ENCODE data around the gene PITPNB.

The PITPNB gene

DNA sequence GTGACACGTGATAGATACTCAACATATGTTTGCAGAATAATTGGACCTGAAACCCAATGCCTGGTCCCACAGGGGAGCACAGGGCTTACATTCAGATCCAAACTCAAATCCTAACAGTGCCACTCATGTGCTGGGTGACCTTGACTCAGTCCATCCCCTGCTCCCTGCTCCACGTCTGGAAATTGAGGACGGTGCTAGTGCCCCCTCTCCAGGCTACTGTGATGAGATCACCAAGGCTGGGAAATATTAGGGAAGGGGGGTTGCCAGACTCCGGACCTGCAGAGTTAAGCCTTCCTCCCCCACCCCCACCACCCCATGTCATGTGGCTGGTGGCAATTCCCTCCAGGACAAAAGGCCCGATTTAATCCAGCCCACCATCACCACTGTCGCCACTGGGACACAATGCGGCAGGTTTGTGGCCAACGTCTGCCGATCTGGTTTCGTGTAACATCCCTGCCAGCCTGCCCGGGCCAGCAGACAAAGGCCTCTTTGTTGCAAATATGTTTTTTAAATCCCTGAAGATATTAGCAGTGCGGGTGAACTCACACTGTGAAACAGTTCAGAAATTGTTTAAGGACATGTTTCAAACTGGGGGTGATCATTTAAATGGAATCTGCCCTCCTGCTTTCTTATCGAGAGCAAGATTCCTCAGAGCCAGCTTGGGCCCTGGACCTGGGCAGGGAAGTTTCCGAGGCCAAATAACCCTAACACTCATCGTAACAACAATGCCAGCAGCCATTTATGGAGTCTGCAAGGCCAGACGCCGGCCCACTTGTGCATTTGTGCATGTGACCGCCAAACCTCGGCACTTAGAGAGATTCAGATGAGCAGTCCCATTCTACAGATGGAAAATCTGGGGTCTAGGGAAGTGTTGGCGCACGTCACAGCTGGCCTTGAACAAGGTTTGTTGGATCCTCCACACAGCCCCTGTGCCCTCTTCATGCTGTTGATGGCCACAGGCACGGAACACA lies 97.9 kb downstream of the PITPNB start:
- H3K9ac ChIP-seq (ENCODE audit: low read length) = no peak overlapping the region
- H3K36me3 ChIP-seq (ENCODE audit: insufficient read depth, low read length) = no peaks in the 10 kb centered on the region
- H3K27ac ChIP-seq (ENCODE audit: low read depth, low read length) = no peak overlapping the region
- H3K4me1 ChIP-seq (ENCODE audit: insufficient read depth, low read length) = no peaks in the 10 kb centered on the region
- no peaks in the 10 kb centered on the region for H3K27me3 ChIP-seq (ENCODE audit: control insufficient read depth in 1 of 2, insufficient read depth in 2 of 2, low read length in 2 of 2)
- no peak overlapping the region for H3K4me3 ChIP-seq (ENCODE audit: low read depth in 1 of 2, low read length in 2 of 2)
- no peaks in the 10 kb centered on the region for H3K9me3 ChIP-seq (ENCODE audit: low read length)

DNA sequence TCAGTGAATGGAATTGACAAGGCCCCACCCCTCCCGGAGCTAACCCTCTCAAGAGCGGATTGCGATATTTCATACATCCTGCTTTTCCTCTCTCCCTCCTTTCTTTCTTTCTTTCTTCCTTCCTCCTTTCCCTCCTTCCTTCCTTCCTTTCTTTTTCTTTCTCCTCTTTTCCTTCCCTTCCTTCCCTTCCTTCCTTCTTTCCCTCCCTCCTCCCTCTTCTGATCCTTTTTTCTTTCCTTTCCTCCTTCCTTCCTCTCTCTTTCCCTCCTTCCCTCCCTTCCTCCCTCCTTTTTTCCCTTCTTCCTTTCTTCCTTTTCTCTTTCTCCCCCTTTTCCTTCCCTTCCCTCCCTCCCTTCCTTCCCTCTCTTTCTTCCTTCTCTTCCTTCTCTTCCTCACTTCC lies 102.5 kb downstream of the PITPNB start:
- Histone ChIP-seq H3K4me1 (ENCODE audit: insufficient read depth, low read length) (no peaks in the 10 kb centered on the region), H3K36me3 (ENCODE audit: insufficient read depth, low read length) (no peaks in the 10 kb centered on the region), H3K9me3 (ENCODE audit: low read length) (no peaks in the 10 kb centered on the region), H3K27me3 (ENCODE audit: control insufficient read depth in 1 of 2, insufficient read depth in 2 of 2, low read length in 2 of 2) (no peaks in the 10 kb centered on the region), H3K27ac (ENCODE audit: low read depth, low read length) (no peak overlapping the region), H3K4me3 (ENCODE audit: low read depth in 1 of 2, low read length in 2 of 2) (no peak overlapping the region), H3K9ac (ENCODE audit: low read length) (no peak overlapping the region)

DNA sequence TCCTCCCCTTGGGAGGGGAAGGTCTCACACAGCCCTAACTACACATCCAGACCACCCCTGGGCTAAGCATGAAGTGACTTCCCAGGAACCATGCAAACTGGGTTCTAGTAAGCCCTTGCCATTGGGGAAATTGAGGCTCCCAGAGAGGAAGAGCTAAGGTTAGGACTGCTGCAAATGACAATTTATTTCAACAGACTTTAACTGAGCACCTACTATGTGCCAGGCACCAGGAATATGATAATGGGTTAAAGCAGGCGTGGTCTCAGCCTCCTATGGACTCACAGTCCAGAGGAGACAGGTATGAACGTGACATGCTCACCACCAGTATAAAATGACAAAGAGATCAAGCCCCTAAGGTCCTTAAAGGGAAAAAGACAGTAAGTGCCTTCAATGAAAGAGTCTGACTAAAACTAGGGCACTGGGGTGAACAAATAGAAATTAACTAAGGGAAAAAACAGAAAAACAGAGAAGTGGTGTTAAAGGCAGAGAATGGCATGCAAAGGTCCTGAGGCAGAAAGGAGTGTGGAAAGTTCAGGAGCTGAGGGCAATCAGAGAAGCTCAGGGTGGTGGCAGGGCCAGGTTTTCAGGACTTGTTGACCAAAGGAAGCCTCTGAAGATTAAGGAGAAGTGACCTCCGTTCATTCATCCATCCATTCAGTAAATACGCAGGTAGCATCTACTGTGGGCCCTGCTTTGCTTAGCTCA lies 103.1 kb downstream of the PITPNB start:
- Histone ChIP-seq H3K9ac (ENCODE audit: low read length) (no peak overlapping the region), H3K36me3 (ENCODE audit: insufficient read depth, low read length) (no peaks in the 10 kb centered on the region), H3K4me1 (ENCODE audit: insufficient read depth, low read length) (peaks cover 5% of the 10 kb centered on the region), H3K4me3 (ENCODE audit: low read depth in 1 of 2, low read length in 2 of 2) (no peak overlapping the region), H3K27ac (ENCODE audit: low read depth, low read length) (no peak overlapping the region), H3K27me3 (ENCODE audit: control insufficient read depth in 1 of 2, insufficient read depth in 2 of 2, low read length in 2 of 2) (no peaks in the 10 kb centered on the region), H3K9me3 (ENCODE audit: low read length) (no peaks in the 10 kb centered on the region)

DNA sequence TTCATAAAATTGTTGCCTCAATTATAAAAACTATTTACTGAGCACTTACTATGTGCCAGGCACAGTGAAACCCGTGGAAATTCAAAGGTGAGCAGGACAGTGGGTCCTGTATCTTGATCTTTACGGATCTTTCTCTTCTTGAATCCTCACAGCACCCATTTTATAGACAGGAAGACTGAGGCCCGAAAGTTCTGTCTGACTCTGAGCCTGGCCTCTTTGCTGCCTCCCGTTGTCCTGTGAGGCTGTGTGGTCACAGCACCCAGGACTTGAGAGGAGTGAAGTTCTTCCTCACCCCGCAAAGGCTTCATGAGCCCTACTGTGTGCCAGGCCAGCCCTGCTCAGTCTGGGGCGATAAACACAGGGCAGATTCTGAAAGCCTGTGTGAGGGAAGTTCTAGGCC lies 104.1 kb downstream of the PITPNB start:
- Histone ChIP-seq H3K4me3 (ENCODE audit: low read depth in 1 of 2, low read length in 2 of 2) (no peak overlapping the region), H3K27me3 (ENCODE audit: control insufficient read depth in 1 of 2, insufficient read depth in 2 of 2, low read length in 2 of 2) (no peaks in the 10 kb centered on the region), H3K36me3 (ENCODE audit: insufficient read depth, low read length) (no peaks in the 10 kb centered on the region), H3K4me1 (ENCODE audit: insufficient read depth, low read length) (peaks cover 14% of the 10 kb centered on the region), H3K9me3 (ENCODE audit: low read length) (no peaks in the 10 kb centered on the region), H3K9ac (ENCODE audit: low read length) (no peak overlapping the region), H3K27ac (ENCODE audit: low read depth, low read length) (no peak overlapping the region)

DNA sequence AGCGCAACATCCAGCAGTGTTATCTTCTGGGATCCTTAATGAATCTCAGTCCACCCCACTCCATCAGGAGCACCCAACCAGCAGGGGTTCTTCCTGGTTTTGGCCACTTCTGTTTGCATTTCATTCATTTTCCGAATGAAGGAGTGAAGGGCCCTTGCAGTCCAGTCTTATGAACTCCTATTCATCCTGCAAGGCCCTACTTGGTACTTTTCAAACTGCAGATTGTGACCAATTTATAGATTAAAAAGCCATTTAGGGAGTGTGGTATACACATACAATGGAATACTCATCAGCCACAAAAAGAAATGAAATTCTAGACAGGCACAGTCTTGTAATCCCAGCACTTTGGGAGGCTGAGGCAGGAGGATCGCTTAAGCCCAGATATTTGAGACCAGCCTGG lies 107.3 kb downstream of the PITPNB start:
- Histone ChIP-seq H3K27me3 (ENCODE audit: control insufficient read depth in 1 of 2, insufficient read depth in 2 of 2, low read length in 2 of 2) (no peaks in the 10 kb centered on the region), H3K27ac (ENCODE audit: low read depth, low read length) (no peak overlapping the region)

DNA sequence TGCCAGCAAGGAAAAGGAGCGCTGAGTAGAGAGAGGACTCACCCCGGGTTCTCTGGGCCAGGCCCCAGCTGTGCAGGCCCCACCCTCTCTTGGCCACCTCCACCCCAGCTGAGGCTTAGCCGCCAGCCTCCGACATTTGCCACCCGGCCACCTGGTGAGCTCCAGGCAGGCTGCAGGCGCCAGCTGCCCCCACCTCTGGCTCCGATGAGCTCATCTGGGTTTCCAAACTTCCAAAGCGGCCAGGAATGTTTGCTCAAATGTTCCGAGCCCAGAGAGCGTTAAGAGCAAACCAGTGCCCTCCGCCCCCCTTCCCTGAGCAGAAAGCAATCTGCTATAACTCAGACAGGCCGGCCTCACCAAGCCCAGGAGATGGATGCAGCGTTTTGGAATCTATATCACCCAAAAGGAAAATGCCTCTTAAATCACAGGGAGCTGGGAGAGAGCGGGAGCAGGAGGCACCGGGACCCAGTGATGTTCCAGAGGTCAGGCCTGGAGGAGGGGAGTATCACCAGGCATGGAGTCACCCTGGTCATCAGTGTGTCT lies 108.4 kb downstream of the PITPNB start:
- H3K4me3 ChIP-seq (ENCODE audit: low read depth in 1 of 2, low read length in 2 of 2) = peak overlapping the region in 1 of 2 donors; percentile 12
- H3K27ac ChIP-seq (ENCODE audit: low read depth, low read length) = peak overlapping the region; percentile 2

More for the DNA sequence above, 107.3 kb downstream of the PITPNB start:
- Histone ChIP-seq H3K9me3 (ENCODE audit: low read length) (no peaks in the 10 kb centered on the region), H3K36me3 (ENCODE audit: insufficient read depth, low read length) (no peaks in the 10 kb centered on the region), H3K9ac (ENCODE audit: low read length) (no peak overlapping the region), H3K4me3 (ENCODE audit: low read depth in 1 of 2, low read length in 2 of 2) (no peak overlapping the region), H3K4me1 (ENCODE audit: insufficient read depth, low read length) (peaks cover 21% of the 10 kb centered on the region)

DNA sequence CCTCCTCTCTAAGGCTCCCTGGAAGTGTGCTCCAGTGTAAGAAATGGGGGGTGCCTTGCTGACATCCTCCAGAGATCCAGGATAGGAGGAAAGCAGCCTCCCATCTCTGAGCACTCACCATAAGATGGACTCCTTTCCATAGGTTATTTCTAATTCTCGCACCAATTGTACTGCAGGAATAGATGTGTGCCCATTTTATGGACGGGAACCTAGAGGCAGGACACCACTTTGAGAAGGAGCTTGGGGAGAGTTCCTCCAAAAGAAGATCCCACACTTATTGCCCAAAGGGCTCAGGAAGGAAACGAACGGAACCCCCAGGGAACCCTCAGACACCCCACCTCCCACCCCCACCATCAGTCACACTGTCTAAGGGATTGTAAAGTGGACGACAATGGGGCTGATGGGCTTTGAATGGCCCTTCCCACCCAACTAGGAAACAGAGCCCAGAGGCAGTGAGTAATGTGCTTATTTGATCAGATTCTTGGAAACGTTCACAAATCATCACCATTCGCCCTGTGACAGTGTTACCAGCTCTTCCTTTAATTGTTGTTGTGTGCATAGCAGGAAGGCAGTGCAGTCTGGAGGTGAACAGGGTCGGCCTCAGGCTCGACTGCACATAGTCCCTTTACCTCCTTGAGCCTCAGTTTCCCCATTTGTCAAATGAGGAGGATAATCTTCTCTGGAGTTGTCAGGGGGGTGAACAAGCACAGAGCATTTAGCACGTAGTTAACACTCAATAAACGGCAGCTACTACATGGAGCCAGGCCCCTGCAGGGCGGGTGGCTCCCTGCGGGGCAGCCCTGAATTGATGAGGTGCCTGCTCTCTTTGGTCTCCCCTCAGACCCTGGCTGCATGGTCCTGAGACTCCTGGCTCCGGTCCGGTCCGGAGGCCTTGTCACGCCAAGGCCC lies 109.1 kb downstream of the PITPNB start:
- peak overlapping the region in 1 of 2 donors; percentile 12 for H3K4me3 ChIP-seq (ENCODE audit: low read depth in 1 of 2, low read length in 2 of 2)
- H3K27me3 ChIP-seq (ENCODE audit: control insufficient read depth in 1 of 2, insufficient read depth in 2 of 2, low read length in 2 of 2) = no peaks in the 10 kb centered on the region
- H3K36me3 ChIP-seq (ENCODE audit: insufficient read depth, low read length) = no peaks in the 10 kb centered on the region
- peaks cover 21% of the 10 kb centered on the region for H3K4me1 ChIP-seq (ENCODE audit: insufficient read depth, low read length)
- peak overlapping the region; percentile 41 for H3K9ac ChIP-seq (ENCODE audit: low read length)
- peak overlapping the region; percentile 2 for H3K27ac ChIP-seq (ENCODE audit: low read depth, low read length)
- H3K9me3 ChIP-seq (ENCODE audit: low read length) = no peaks in the 10 kb centered on the region

More for the DNA sequence above, 108.4 kb downstream of the PITPNB start:
- Histone ChIP-seq H3K9me3 (ENCODE audit: low read length) (no peaks in the 10 kb centered on the region), H3K36me3 (ENCODE audit: insufficient read depth, low read length) (no peaks in the 10 kb centered on the region), H3K4me1 (ENCODE audit: insufficient read depth, low read length) (peaks cover 21% of the 10 kb centered on the region), H3K9ac (ENCODE audit: low read length) (peak overlapping the region; percentile 41), H3K27me3 (ENCODE audit: control insufficient read depth in 1 of 2, insufficient read depth in 2 of 2, low read length in 2 of 2) (no peaks in the 10 kb centered on the region)

DNA sequence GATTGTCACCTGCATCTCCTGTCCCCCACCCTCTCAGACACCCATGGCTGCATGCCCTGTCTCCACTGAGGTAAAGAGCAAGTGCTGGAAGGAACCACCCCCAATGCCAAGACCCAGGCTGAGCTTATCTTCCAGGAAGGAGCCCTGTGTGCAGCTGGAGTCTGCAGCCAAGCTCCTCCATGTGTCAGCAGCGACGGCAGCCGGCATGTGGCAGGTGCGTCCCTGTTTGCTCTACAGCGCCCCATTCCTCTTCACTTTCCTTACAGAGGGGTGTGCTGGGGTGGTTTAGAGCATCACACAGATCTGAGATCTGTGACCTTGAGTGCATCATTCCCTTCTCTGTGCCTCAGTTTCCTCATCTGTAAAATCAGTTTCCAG lies 109.8 kb downstream of the PITPNB start:
- peaks cover 21% of the 10 kb centered on the region for H3K4me1 ChIP-seq (ENCODE audit: insufficient read depth, low read length)
- no peaks in the 10 kb centered on the region for H3K36me3 ChIP-seq (ENCODE audit: insufficient read depth, low read length)
- H3K4me3 ChIP-seq (ENCODE audit: low read depth in 1 of 2, low read length in 2 of 2) = no peak overlapping the region
- no peak overlapping the region for H3K9ac ChIP-seq (ENCODE audit: low read length)
- H3K27ac ChIP-seq (ENCODE audit: low read depth, low read length) = no peak overlapping the region
- H3K9me3 ChIP-seq (ENCODE audit: low read length) = no peaks in the 10 kb centered on the region
- no peaks in the 10 kb centered on the region for H3K27me3 ChIP-seq (ENCODE audit: control insufficient read depth in 1 of 2, insufficient read depth in 2 of 2, low read length in 2 of 2)

DNA sequence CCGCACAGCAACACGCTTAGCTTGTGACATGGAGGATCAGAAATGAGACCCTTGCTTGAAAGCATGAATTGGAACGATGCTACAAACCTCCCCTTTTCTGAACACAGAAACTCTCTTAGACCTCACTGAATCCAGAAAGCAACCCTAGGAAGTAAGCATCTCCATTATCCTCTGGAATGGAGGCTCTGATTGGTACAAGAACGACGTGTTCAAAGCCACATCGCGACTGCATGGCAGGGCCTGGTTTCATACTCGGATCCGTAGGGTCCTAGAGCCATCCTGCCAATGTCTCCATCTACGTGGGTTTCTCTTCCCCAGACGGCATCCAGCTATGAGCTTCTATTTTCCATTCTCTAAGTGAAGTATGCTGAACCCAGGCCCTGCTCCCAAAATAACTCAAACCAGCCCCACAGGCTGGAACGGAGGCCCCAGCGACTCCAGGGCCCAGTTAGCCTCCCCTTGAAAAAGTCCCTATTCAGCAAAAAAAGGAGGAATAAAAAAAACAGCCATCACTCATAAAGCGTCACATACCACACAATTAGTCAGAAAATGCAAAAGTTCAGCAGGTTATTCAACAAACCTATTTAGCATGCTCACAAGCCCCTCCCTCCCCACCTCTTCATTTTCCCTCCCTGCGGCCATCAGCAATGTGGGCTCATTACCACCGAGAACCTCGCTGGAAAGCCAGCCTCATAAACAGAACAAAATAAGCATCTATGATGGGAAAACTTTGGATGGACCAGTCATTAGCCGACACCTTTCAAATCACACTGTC lies 110.4 kb downstream of the PITPNB start:
- H3K9ac ChIP-seq (ENCODE audit: low read length) = no peak overlapping the region
- no peaks in the 10 kb centered on the region for H3K36me3 ChIP-seq (ENCODE audit: insufficient read depth, low read length)
- peaks cover 21% of the 10 kb centered on the region for H3K4me1 ChIP-seq (ENCODE audit: insufficient read depth, low read length)
- H3K27me3 ChIP-seq (ENCODE audit: control insufficient read depth in 1 of 2, insufficient read depth in 2 of 2, low read length in 2 of 2) = no peaks in the 10 kb centered on the region
- no peaks in the 10 kb centered on the region for H3K9me3 ChIP-seq (ENCODE audit: low read length)
- H3K4me3 ChIP-seq (ENCODE audit: low read depth in 1 of 2, low read length in 2 of 2) = no peak overlapping the region
- H3K27ac ChIP-seq (ENCODE audit: low read depth, low read length) = no peak overlapping the region

DNA sequence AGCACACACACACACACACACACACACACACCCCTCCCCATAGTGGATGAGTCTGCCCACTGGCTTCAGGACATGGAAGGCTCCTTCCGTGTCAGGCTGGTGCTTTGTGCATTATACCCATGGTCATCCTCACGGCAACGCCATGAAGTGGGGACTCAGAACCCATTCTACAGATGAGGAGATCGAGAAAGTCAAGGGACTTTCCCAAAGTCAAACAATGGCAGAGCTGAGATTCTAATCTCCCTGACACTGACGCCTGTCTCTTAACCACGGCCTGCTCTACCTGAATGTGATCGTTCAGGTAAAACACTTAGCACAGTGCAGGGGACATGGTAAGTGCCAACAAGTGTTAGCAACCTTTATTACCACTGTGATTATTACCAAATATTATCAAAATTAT lies 113.2 kb downstream of the PITPNB start:
- Histone ChIP-seq H3K4me1 (ENCODE audit: insufficient read depth, low read length) (peaks cover 21% of the 10 kb centered on the region), H3K9ac (ENCODE audit: low read length) (no peak overlapping the region), H3K27me3 (ENCODE audit: control insufficient read depth in 1 of 2, insufficient read depth in 2 of 2, low read length in 2 of 2) (peaks cover 0 to 7% of the 10 kb centered on the region in 2 donors)

More for the DNA sequence above, 113.2 kb downstream of the PITPNB start:
- Histone ChIP-seq H3K36me3 (ENCODE audit: insufficient read depth, low read length) (no peaks in the 10 kb centered on the region), H3K4me3 (ENCODE audit: low read depth in 1 of 2, low read length in 2 of 2) (no peak overlapping the region), H3K27ac (ENCODE audit: low read depth, low read length) (no peak overlapping the region), H3K9me3 (ENCODE audit: low read length) (no peaks in the 10 kb centered on the region)

Measured in muscle layer of colon (tissue), 2 donors.